OCI-LY3 (cell line): ENCODE data around the gene HSPA2.
"Not testable (repeated sequence)": the region's sequence is repeated elsewhere in the genome, so short reads cannot be mapped to it uniquely, and the experiment has no call there.

Source experiments
- H2AFZ ChIP-seq: fragments of 200-600, 300-600 bp; shearing (Covaris generic); 2 replicates; pipeline ENCODE4 v1.6.0; 2014; ENCODE audit warnings: antibody characterized with exemption, low read depth, low read length
- H3K27ac ChIP-seq: fragments of 200-600, 300-600 bp; sonication (generic); 2 replicates; pipeline ENCODE4 v1.5.1; 2014; ENCODE audit warnings: mild to moderate bottlenecking, low read length, moderate library complexity, mixed read lengths
- H3K27me3 ChIP-seq: fragments of 200-600, 300-600 bp; sonication (generic); 2 replicates; pipeline ENCODE4 v1.6.1; 2014; ENCODE audit warnings: low read depth, low read length, mixed read lengths
- H3K36me3 ChIP-seq: fragments of 200-600, 300-600 bp; sonication (generic); replicated peaks from 2 replicates; pipeline ENCODE3; 2014; ENCODE audit warnings: low read depth, low read length, mixed read lengths
- H3K4me1 ChIP-seq: fragments of 300-600, 200-600 bp; sonication (generic); 2 replicates; pipeline ENCODE4 v1.6.1; 2014; ENCODE audit warnings: low read length, mixed read lengths
- H3K4me2 ChIP-seq: fragments of 200-600, 300-600 bp; sonication (generic); 2 replicates; pipeline ENCODE4 v1.6.1; 2014; ENCODE audit warnings: low read length, mixed read lengths
- H3K4me3 ChIP-seq: fragments of 300-600, 200-600 bp; sonication (generic); 2 replicates; pipeline ENCODE4 v1.5.1; 2014; ENCODE audit warnings: antibody characterized with exemption, mild to moderate bottlenecking, low read length, moderate library complexity
- H3K79me2 ChIP-seq: fragments of 300-600, 200-600 bp; shearing (Covaris generic); 2 replicates; pipeline ENCODE4 v1.6.1; 2014; ENCODE audit warnings: mild to moderate bottlenecking, low read length, mixed read lengths
- H3K9ac ChIP-seq: fragments of 300-600, 200-600 bp; shearing (Covaris generic); 2 replicates; pipeline ENCODE4 v1.6.0; 2014; ENCODE audit warnings: mild to moderate bottlenecking, low read length, moderate library complexity
- H3K9me3 ChIP-seq: fragments of 200-600, 300-600 bp; shearing (Covaris generic); 2 replicates; pipeline ENCODE4 v1.6.1; 2014; ENCODE audit warnings: low read length, mixed read lengths; ENCODE audit not compliant: insufficient read depth
- H4K20me1 ChIP-seq: fragments of 200-600, 300-600 bp; sonication (generic); 2 replicates; pipeline ENCODE4 v1.6.1; 2016; ENCODE audit warnings: low read length, mixed read lengths; ENCODE audit not compliant: insufficient read depth
- EZH2phosphoT487 ChIP-seq: fragments of 200-600 bp; shearing (Covaris generic); IDR thresholded peaks from 2 replicates; pipeline ENCODE4 v1.6.1; 2018; ENCODE audit warnings: antibody characterized with exemption, mixed run types, low read depth
- TF ChIP-seq, protein P1 (sequence below): fragments of 200-600, 300-600 bp; sonication (generic); IDR thresholded peaks from 2 replicates; pipeline ENCODE4 v1.5.1; 2014; ENCODE audit warnings: antibody characterized with exemption, low read length, low read depth

HSPA2 gene

GRCh38 chr14:64566651-64567122 is 26.1 kb downstream of the HSPA2 start:
- no peaks in the 10 kb centered on the region for H3K9me3 ChIP-seq
- H2AFZ ChIP-seq = no peak overlapping the region
- no peak overlapping the region for H3K4me3 ChIP-seq
- no peak for TF ChIP-seq EZH2phosphoT487
- TF ChIP-seq, protein P1, sequence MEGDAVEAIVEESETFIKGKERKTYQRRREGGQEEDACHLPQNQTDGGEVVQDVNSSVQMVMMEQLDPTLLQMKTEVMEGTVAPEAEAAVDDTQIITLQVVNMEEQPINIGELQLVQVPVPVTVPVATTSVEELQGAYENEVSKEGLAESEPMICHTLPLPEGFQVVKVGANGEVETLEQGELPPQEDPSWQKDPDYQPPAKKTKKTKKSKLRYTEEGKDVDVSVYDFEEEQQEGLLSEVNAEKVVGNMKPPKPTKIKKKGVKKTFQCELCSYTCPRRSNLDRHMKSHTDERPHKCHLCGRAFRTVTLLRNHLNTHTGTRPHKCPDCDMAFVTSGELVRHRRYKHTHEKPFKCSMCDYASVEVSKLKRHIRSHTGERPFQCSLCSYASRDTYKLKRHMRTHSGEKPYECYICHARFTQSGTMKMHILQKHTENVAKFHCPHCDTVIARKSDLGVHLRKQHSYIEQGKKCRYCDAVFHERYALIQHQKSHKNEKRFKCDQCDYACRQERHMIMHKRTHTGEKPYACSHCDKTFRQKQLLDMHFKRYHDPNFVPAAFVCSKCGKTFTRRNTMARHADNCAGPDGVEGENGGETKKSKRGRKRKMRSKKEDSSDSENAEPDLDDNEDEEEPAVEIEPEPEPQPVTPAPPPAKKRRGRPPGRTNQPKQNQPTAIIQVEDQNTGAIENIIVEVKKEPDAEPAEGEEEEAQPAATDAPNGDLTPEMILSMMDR = no peak
- no peak overlapping the region for H3K9ac ChIP-seq
- H3K36me3 ChIP-seq = no peaks in the 10 kb centered on the region
- no peak overlapping the region for H3K27ac ChIP-seq
- H3K27me3 ChIP-seq = no peaks in the 10 kb centered on the region; the same call in 1 of the 2 replicates
- H3K4me1 ChIP-seq = no peaks in the 10 kb centered on the region
- no peaks in the 10 kb centered on the region for H3K79me2 ChIP-seq
- no peak overlapping the region for H3K4me2 ChIP-seq
- no peaks in the 10 kb centered on the region for H4K20me1 ChIP-seq

DNA sequence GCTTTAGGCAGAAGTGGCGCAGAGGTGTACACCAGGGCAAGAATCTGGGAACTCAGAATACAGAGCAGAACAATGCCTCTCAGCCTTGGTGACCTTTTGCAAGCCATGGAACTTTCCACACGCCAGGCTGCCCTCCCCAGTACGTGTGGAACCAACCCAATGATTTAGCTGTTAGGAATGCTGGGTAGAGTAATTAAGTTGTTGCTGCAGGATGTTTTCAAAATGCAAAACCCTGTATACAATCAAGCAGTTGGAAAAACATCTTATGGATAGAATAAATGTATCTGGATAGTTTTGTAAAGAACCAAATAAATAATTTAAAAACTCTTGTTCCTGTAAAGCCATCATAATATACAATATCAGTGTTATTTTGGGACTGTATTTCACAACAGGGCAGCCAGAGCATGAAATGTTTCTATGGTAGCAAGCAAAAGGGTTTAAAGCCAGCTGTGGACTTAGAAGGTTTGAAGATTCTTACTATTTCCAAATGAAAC is 28.6 kb downstream of the HSPA2 start:
- H3K27ac ChIP-seq = no peak overlapping the region
- no peak overlapping the region for H3K4me2 ChIP-seq
- H3K79me2 ChIP-seq = no peaks in the 10 kb centered on the region
- no peaks in the 10 kb centered on the region for H4K20me1 ChIP-seq
- no peak overlapping the region for H2AFZ ChIP-seq
- no peaks in the 10 kb centered on the region for H3K9me3 ChIP-seq
- H3K9ac ChIP-seq = no peak overlapping the region
- no peaks in the 10 kb centered on the region for H3K36me3 ChIP-seq
- TF ChIP-seq, protein P1 = no peak
- TF ChIP-seq EZH2phosphoT487 = no peak
- no peaks in the 10 kb centered on the region for H3K27me3 ChIP-seq
- no peak overlapping the region for H3K4me3 ChIP-seq
- H3K4me1 ChIP-seq = peaks cover 6% of the 10 kb centered on the region

DNA sequence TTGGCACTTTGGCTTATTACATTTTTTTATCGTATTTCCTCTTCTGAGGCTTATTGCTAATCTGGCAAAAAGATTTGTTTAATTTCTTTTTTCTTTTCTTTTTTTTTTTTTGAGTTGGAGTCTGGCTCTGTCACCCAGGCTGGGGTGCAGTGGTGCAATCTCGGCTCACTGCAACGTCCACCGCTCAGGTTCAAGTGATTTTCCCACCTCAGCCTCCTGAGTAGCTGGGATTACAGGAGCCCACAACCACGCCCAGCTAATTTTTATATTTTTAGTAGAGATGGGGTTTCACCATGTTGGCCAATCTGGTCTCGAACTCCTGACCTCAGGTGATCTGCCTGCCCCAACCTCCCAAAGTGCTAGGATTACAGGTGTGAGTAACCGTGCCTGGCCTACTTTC is 29.1 kb downstream of the HSPA2 start:
- not testable (repeated sequence) for H3K4me3 ChIP-seq, H3K36me3 ChIP-seq, H3K4me1 ChIP-seq, H3K9ac ChIP-seq, H2AFZ ChIP-seq, H3K9me3 ChIP-seq, H3K27ac ChIP-seq, H3K79me2 ChIP-seq, H3K27me3 ChIP-seq, H3K4me2 ChIP-seq, H4K20me1 ChIP-seq

DNA sequence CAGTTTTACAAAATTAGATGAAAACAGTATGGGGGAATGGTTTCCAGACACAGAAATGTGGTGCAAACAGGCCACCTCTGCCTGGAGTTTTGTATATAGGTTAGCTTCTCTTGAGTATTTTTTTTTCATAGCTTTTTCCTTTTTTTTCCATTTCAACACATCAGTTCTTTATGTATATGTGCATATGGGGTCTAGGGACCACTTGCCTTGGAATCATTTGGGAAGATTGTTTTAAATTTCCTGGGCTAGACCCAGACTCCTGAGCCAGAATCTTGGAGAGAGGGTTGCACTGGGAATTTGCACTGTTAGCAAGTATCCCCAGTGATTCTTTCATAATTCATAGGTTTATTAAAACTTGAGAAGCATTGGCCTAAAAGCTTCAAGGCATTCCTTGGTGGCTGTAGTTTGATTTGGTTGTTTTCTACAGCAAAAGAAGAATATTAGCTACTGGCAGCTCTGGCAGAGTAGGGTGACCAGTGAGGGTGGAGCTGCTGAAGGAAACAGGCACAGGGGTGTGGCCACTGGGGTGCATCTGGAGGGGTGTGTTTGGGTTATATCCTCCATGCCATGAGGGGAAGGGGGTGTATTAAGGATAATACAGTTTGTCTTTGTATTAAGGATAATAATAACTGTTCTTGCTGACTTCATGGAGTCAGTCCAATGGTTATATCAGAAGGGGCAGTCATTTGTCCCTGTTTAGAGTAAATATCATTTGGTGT is 32.0 kb downstream of the HSPA2 start:
- Histone ChIP-seq H4K20me1 (no peaks in the 10 kb centered on the region), H3K27me3 (no peaks in the 10 kb centered on the region), H3K27ac (no peak overlapping the region), H3K4me3 (no peak overlapping the region), H3K9ac (no peak overlapping the region), H3K79me2 (no peaks in the 10 kb centered on the region), H3K4me1 (peaks cover 6% of the 10 kb centered on the region), H2AFZ (no peak overlapping the region), H3K4me2 (no peak overlapping the region), H3K9me3 (no peaks in the 10 kb centered on the region), H3K36me3 (no peaks in the 10 kb centered on the region)
- no peak for TF ChIP-seq EZH2phosphoT487
- TF ChIP-seq, protein P1 = no peak
